Dermis microvascular lymphatic vessel endothelial cell (primary cell): ENCODE data around the gene FANCC. TPM values are rescaled to one million over a fixed set of nuclear protein-coding genes. Genes with fewer than 3 reads are reported as not detected.

ENCODE experiments used
- DNase-seq, 2 donors: peaks; one replicate each; pipeline versions ENCODE4 v3.0.0 to v3.0.0-alpha.2; 2010; ENCODE audit warnings: low read depth in 2 of 2
- total RNA-seq: library from RNA; depleted of rRNA; stranded (reverse); fragments of >200 nt; gene quantifications from 2 replicates; pipeline ENCODE4 v1.2.1, GENCODE V29; 2014

FANCC gene
- total RNA-seq, 1 donor from 2014 or later = 7.1 TPM

- DNase-seq = no peak
These were observed 124.0 kb downstream of the FANCC start for GRCh38 chr9:95193480-95193879.

GRCh38 chr9:95193067-95193466 lies 124.4 kb downstream of the FANCC start:
- DNase-seq = no peak

- DNase-seq = peak; percentile 36 to 71
These were observed 124.9 kb downstream of the FANCC start for GRCh38 chr9:95192631-95193030.

- no peak for DNase-seq
These were observed 127.1 kb downstream of the FANCC start for GRCh38 chr9:95190413-95190812.

- peak; percentile 98 for DNase-seq
These were observed 128.0 kb downstream of the FANCC start for GRCh38 chr9:95189251-95190098.

- DNase-seq = peak; percentile 91 to 95
These were observed 129.1 kb downstream of the FANCC start for GRCh38 chr9:95188459-95188858.

GRCh38 chr9:95185956-95186355 lies 131.6 kb downstream of the FANCC start:
- no peak for DNase-seq

- no peak for DNase-seq
These were observed 134.5 kb downstream of the FANCC start for GRCh38 chr9:95182854-95183563.

- no peak for DNase-seq
These were observed 135.7 kb downstream of the FANCC start for GRCh38 chr9:95181835-95182234.

- peak in 1 of 2 donors; percentile 32 for DNase-seq
These were observed 136.2 kb downstream of the FANCC start for GRCh38 chr9:95181226-95181818.

GRCh38 chr9:95177617-95178016 lies 139.9 kb downstream of the FANCC start:
- DNase-seq = no peak

GRCh38 chr9:95176755-95177319 lies 140.7 kb downstream of the FANCC start:
- no peak for DNase-seq

GRCh38 chr9:95175523-95175922 lies 142.0 kb downstream of the FANCC start:
- no peak for DNase-seq

- no peak for DNase-seq
These were observed 143.5 kb downstream of the FANCC start for GRCh38 chr9:95174038-95174437.

GRCh38 chr9:95171596-95171995 lies 145.9 kb downstream of the FANCC start:
- no peak for DNase-seq

- peak; percentile 85 to 93 for DNase-seq
These were observed 146.5 kb downstream of the FANCC start for GRCh38 chr9:95171001-95171400.

GRCh38 chr9:95167998-95168397 lies 149.5 kb downstream of the FANCC start:
- peak; percentile 79 to 89 for DNase-seq

- no peak for DNase-seq
These were observed 152.5 kb downstream of the FANCC start for GRCh38 chr9:95165004-95165403.

GRCh38 chr9:95157481-95158151 lies 159.9 kb downstream of the FANCC start:
- DNase-seq = peak; percentile 26 to 34

GRCh38 chr9:95156074-95156473 lies 161.4 kb downstream of the FANCC start:
- no peak for DNase-seq

GRCh38 chr9:95155220-95155619 lies 162.3 kb downstream of the FANCC start:
- no peak for DNase-seq
